GM08714 (cell line): Measurements from ENCODE around the gene RASSF4.

Experiments used
- H3K4me3 ChIP-seq: fragments of 200-500 bp; sonication (Bioruptor generic); 2 replicates; pipeline ENCODE4 v1.5.1; 2014; ENCODE audit warnings: mild to moderate bottlenecking, low read length, inconsistent platforms
- ZNF274 ChIP-seq: IDR thresholded peaks from 2 replicates; pipeline ENCODE4 v1.6.1; 2012; ENCODE audit warnings: mild to moderate bottlenecking, low read depth, low read length

Gene RASSF4

GRCh38 chr10:44923611-44924010, 36.0 kb upstream of the RASSF4 start:
- no peak for TF ChIP-seq ZNF274
- no peak overlapping the region for H3K4me3 ChIP-seq

DNA sequence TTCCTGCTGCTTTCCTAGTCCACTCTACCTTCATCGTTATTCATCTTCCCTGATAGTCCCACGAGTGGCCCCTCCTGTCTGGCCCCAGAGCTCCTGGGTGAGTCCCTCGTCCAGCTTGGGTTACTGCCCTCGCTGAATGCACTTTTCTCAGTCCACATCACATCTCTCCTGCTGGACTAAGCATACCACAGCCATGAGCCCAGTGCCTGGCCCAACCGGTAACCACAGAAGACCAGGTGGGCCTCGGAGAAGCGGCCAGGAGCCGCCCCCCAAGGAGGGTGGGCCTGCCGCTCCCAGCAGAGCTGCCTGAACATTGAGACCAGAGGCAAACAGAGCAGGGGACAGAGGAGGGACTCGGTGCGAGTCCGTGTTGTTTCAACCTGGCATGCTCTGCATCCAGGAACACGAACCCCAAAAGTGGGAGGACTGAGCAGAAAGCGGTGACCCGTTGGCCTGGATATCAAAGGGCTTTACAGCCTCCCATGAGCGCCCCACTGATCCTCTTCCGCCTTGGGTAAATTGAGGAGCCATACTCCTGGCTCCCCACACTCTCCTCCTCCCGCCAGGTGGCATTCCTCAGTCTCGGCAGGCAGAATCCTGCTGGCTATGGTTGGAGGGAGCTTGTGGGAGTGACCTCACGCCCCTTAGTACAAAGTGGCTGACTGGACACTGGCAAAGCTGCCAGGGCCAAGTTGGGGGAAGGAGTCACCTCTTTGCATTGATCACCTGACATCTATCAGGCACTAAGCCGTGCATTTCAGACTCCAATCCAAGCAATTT, 35.2 kb upstream of the RASSF4 start:
- no peak for TF ChIP-seq ZNF274
- no peak overlapping the region for H3K4me3 ChIP-seq

GRCh38 chr10:44925224-44925623, 34.4 kb upstream of the RASSF4 start:
- no peak for TF ChIP-seq ZNF274

DNA sequence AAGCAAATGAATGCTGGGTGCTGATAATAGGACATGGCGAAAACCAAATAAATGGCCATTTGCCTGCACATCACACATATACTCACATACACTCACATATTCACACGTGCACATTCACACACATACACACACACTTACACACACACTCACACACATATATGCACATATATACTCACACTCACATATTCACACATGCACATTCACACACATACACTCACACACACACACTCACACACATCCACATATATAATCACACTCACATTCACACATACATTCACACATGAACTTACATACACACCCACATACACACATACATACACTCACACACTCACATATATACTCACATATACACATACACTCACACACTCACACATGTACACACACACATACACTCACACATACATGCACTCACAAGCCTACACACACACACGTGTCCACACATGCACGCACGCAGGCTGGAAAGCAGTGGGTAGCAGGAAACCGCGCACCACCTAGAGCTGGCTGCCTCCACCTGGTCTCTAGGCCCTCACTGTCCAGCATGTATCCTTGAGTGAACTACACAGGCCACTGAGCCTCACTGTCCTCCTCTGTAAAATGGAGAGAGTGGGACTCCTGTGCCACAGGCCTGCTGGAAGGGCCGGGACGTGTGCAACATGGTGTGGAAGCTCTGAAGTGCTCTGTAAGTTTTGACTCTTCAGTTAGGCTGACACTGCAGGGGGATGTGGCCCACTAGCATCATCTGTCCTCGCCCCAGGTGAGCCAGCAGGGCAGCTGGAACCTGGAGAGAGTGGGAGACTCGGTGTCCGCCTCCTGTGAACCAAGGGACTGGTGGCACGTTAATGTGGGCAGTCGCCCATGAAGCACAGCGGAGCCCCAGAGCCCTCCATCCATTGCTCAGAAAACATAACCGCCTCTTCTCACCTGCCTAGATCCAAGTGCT, 33.5 kb upstream of the RASSF4 start:
- TF ChIP-seq ZNF274: no peak
- no peak overlapping the region for H3K4me3 ChIP-seq

More at GRCh38 chr10:44925224-44925623, 34.4 kb upstream of the RASSF4 start:
- no peak overlapping the region for H3K4me3 ChIP-seq

GRCh38 chr10:44926751-44927351, 32.8 kb upstream of the RASSF4 start:
- no peak overlapping the region for H3K4me3 ChIP-seq
- TF ChIP-seq ZNF274: no peak

DNA sequence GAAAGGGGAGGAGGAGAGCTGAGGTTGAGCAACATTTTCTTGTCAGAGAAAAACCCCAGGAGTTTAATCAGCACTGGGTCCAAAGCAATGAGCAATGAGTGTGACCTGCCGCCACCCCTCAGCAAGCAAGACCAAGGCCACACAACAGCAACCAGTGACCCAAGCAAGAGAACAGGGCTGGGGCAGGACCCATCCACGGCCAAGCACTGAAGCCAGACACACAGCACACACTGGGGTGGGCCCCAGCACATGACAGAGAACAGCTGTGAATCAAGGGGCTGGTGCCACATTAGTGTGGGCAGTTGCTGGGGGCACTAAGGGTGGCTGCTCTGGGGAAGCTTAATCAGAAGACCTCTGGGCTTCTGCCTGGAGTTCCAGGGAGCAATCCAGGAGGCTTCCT, 32.2 kb upstream of the RASSF4 start:
- no peak overlapping the region for H3K4me3 ChIP-seq
- TF ChIP-seq ZNF274: no peak

GRCh38 chr10:44928462-44928861, 31.1 kb upstream of the RASSF4 start:
- no peak overlapping the region for H3K4me3 ChIP-seq
- TF ChIP-seq ZNF274: no peak

GRCh38 chr10:44929356-44930255, 30.0 kb upstream of the RASSF4 start:
- TF ChIP-seq ZNF274: no peak
- H3K4me3 ChIP-seq: no peak overlapping the region

- no peak for TF ChIP-seq ZNF274
- no peak overlapping the region for H3K4me3 ChIP-seq
Measured at GRCh38 chr10:44930904-44931620, 28.5 kb upstream of the RASSF4 start.

- TF ChIP-seq ZNF274: no peak
Measured at GRCh38 chr10:44931621-44932516, 27.7 kb upstream of the RASSF4 start.

GRCh38 chr10:44932517-44933450, 26.8 kb upstream of the RASSF4 start:
- H3K4me3 ChIP-seq: no peak overlapping the region
- TF ChIP-seq ZNF274: no peak

More at GRCh38 chr10:44931621-44932516, 27.7 kb upstream of the RASSF4 start:
- no peak overlapping the region for H3K4me3 ChIP-seq
